GM10266 (cell line): ENCODE data around the gene RABL3.
"Not testable (repeated sequence)": the region's sequence is repeated elsewhere in the genome, so short reads cannot be mapped to it uniquely, and the experiment has no call there.

ENCODE experiments used
- DNase-seq: peaks from one replicate; pipeline ENCODE4 v3.0.0; 2012; ENCODE audit errors: extremely low spot score
- TF ChIP-seq, protein P1 (sequence below): IDR thresholded peaks from 2 replicates; pipeline ENCODE4 v1.5.1; 2012; ENCODE audit warnings: mild to moderate bottlenecking, low read depth; ENCODE audit not compliant: control insufficient read depth, insufficient read depth; ENCODE audit errors: missing control alignments

The RABL3 gene

GRCh38 chr3:120763601-120764000, 21.3 kb upstream of the RABL3 start:
- TF ChIP-seq, protein P1, sequence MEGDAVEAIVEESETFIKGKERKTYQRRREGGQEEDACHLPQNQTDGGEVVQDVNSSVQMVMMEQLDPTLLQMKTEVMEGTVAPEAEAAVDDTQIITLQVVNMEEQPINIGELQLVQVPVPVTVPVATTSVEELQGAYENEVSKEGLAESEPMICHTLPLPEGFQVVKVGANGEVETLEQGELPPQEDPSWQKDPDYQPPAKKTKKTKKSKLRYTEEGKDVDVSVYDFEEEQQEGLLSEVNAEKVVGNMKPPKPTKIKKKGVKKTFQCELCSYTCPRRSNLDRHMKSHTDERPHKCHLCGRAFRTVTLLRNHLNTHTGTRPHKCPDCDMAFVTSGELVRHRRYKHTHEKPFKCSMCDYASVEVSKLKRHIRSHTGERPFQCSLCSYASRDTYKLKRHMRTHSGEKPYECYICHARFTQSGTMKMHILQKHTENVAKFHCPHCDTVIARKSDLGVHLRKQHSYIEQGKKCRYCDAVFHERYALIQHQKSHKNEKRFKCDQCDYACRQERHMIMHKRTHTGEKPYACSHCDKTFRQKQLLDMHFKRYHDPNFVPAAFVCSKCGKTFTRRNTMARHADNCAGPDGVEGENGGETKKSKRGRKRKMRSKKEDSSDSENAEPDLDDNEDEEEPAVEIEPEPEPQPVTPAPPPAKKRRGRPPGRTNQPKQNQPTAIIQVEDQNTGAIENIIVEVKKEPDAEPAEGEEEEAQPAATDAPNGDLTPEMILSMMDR, result no peak
- DNase-seq, result peak; percentile 39

GRCh38 chr3:120762615-120763014, 20.3 kb upstream of the RABL3 start:
- TF ChIP-seq, protein P1, result no peak
- no peak for DNase-seq

DNA sequence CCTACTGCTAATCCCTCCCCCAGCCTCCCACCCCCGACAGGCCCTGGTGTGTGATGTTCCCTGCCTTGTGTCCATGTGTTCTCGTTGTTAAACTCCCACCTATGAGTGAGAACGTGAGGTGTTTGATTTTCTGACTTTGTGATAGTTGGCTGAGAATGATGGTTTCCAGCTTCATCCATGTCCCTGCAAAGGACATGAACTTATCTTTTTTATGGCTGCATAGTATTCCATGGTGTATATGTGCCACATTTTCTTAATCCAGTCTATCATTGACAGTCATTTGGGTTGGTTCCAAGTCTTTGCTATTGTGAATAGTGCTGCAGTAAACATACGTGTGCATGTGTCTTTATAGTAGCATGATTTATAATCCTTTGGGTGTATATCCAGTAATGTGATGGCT, 16.2 kb upstream of the RABL3 start:
- not testable (repeated sequence) for DNase-seq

- DNase-seq, result no peak
- TF ChIP-seq, protein P1, result no peak
Observed at GRCh38 chr3:120756061-120756460, 13.7 kb upstream of the RABL3 start.

- TF ChIP-seq, protein P1, result no peak
- DNase-seq, result no peak
Observed at GRCh38 chr3:120753810-120754209, 11.5 kb upstream of the RABL3 start.

DNA sequence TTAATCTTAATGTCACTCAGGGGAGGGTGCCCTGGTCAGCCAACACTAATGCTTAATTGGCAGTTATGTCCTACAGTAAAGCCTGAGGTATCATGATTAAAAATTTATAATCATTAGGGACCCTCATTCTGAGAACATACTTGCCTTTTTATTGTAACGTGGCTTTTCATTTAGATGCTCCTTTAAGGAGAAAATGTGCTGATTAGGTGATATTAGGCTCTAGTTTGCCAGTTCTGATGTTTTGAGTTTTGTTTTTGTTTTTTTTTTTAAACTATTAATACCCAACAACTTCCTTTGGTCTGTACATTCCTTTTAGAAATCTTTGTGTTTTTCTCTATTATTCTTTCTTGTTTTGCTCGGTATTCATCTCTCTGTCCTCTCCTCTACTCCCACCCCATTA, 10.5 kb upstream of the RABL3 start:
- DNase-seq, result no peak
- TF ChIP-seq, protein P1, result no peak

DNA sequence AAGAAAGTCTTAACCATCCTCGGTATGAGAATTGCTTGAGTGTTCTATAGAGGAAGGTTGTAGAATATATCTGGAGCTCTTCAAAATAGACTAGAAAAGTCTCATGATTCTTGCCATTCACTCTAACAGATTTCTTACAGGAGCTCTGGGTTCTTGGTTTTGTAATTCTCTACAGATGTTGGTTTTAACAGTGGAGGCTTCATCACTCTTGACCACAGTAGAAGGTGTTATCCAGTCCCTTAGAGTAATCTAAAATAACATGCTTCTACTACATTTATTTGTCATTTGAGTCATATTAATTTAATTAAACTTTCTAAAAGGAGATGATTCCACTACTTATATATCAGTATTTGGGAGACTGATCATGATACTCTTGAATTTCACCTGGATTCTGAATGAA, 9.9 kb upstream of the RABL3 start:
- TF ChIP-seq, protein P1, result no peak
- no peak for DNase-seq

- TF ChIP-seq, protein P1, result no peak
- no peak for DNase-seq
Observed at GRCh38 chr3:120749843-120750242, 7.5 kb upstream of the RABL3 start.
